Measurements from ENCODE around the gene RASD2.
"Not testable (repeated sequence)": the region's sequence is repeated elsewhere in the genome, so short reads cannot be mapped to it uniquely, and the experiment has no call there.

RASD2 gene, protein sequence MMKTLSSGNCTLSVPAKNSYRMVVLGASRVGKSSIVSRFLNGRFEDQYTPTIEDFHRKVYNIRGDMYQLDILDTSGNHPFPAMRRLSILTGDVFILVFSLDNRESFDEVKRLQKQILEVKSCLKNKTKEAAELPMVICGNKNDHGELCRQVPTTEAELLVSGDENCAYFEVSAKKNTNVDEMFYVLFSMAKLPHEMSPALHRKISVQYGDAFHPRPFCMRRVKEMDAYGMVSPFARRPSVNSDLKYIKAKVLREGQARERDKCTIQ

DNA sequence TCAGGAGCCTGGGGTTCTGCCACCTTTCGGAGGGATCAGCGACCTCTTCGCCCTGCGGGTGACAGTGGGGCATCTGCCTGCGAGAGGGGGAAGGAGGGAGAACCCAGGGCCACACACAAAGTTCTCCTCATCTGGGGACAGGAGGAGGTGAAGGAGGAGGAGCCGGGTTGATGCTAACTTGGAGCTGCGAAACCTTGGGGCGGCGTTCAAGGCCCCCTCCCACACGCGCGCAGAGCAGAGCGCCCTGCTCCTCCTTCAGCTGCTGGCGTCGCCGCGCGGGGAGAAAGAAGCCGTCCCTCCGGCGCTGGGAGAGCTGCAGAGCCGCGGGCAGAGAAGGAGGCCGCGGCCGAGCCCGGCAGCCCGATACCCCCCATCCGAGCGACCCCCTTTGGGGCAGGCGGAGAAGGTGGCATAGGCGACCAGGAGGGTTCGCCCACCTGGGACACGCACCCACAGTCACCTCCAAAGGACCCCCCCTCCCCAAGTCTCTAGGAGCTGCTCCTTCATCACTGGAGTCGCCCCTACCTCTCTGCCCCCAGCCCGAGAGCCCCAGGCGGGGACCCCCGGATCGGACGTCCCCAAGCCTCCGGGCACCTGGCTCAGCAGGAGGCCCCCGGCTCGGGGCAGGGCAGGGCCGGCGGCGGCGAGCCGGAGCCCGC lies at the start of gene RASD2:
Gene RASD2 (plus strand): TSS at position 237 of the 659 bp plus-strand sequence. CDS start 5,979 bp downstream, outside the sequence.
- no peak for FAIRE-seq

DNA sequence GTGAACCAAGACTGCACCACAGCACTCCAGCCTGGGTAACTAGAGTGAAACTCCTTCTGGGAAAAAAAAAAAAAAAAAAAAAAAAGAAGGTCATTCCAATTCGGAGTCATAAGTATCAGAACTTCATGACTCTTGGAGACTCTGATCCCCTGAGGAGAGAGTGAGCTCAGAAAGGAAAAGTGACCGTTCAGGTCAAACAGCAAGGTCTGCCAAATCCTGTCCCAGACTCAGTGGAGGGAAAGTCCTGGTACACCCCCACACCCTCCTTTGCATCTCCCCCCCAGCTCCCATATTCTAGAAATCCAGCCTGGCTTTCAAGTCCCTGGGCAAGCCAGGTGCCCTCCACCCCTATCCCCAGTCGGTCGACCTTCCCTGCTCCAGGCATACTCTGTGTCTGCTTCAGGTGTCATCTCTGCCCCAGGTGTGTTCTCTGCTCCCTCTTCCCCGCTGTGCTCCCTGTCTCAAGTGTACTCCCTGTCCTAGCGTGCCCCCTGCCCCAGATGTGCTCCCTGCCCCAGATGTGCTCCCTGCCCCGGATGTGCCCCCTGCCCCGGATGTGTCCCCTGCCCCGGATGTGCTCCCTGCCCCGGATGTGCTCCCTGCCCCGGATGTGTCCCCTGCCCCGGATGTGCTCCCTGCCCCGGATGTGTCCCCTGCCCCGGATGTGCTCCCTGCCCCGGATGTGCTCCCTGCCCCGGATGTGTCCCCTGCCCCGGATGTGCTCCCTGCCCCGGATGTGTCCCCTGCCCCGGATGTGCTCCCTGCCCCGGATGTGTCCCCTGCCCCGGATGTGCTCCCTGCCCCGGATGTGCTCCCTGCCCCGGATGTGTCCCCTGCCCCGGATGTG lies 49.3 kb upstream of the RASD2 start:
- FAIRE-seq = not testable (repeated sequence)

DNA sequence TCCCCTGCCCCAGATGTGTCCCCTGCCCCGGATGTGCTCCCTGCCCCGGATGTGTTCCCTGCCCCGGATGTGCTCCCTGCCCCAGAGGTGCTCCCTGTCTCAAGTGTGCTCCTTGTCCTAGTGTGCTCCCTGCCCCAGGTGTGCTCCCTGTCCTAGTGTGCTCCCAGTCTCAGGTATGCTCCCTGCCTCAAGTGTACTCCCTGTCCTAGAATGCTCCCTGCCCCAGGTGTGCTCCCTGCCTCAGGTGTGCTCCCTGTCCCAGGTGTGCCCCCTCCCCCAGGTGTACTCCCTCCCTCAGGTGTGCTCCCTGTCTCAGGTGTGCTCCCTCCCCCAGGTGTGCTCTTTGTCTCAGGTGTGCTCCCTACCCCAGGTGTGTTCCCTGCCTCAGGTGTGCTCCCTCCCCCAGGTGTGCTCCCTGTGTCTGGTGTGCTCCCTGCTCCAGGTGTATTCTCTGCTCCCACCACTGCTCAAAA lies 48.7 kb upstream of the RASD2 start:
- FAIRE-seq = no peak

DNA sequence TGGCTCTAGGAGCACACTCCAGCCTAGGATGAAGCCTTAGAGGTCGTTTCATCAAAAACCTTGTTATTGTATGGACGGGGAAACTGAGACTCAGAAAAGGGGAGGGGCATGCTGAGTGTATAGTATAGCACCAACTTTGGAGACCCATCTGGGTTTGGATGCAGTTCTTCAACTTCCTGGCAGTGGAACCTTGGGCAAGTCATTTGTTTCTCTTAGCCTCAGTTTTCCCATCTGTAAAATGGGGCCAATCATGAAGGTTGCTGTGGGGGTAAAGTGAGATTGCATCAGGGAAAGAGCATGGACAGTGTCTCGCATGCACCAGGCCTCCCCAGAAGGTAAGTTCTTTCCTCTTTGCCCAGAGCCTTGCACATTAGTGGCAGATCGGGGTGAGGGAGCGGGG lies 47.6 kb upstream of the RASD2 start:
- no peak for FAIRE-seq

DNA sequence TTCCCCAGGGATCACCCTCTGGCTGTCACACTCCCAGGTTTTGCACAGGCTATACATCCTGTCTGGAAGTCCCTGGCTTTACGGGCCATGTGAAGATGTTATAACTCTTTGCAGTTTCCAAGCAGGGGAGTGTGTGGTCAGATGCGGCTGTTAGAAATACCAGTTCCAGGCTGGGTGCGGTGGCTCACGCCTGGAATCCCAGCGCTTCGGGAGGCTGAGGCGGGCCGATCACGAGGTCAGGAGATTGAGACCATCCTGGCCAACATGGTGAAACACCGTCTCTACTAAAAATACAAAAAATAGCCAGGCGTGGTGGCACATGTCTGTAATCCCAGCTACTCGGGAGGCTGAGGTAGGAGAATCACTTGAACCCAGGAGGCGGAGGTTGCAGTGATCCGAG lies 44.9 kb upstream of the RASD2 start:
- FAIRE-seq = not testable (repeated sequence)

DNA sequence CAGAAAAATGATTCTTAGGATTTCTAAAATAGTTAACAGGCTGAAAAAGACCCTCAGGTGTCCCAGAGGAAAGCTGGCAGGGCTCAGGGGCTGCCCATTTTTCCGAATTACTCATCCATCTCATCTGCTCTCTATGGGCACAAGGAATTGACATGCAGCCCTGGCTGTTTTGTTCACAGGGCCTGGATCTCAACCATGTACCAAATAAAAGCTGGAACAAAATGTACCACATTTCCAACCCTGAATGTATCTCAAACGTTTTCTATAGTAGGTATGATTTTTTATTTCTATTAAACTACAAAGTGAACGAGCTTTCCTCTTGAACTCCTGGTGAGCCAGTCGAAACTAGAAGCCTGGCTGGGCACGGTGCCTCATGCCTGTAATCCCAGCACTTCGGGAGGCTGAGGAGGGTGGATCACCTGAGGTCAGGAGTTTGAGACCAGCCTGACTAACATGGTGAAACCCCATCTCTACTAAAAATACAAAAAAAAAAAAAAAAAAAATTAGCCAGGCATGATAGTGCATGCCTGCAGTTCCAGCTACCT lies 43.8 kb upstream of the RASD2 start:
- no peak for FAIRE-seq

DNA sequence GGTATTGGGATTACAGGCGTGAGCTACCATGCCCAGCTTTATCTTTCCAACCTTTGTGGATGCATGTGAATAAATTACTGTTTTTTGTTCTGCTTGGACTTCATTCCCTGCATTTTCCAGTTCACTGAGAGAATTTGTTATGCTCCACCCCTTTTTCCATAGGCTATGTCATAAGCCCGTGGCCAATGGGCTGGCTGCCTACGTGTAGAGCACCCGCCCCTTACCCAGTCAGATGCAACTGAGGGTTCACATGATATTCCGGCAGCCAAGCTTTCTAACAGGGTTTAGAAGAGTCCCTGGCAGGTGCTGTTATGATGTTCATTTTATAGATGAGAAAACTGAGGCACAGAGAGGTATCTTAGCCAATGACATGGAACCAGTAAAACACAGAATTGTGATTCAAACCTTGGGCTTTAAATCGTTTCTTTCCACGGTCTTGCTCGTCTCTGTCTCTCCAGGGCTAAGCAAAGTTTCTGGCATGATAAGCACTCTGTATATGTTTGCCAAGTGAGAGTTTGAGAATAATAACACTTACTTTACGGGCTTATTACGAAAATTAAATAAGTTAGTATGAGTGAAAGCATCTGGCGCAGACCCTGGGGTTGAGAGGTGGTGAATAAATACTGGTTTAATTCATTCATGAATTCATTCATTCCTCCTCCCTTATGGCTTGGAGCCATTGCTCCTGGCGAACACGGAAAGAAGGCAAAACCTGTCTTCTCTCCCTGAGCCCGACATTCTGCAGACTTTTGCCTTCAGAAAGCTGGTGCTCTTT lies 42.4 kb upstream of the RASD2 start:
- no peak for FAIRE-seq

DNA sequence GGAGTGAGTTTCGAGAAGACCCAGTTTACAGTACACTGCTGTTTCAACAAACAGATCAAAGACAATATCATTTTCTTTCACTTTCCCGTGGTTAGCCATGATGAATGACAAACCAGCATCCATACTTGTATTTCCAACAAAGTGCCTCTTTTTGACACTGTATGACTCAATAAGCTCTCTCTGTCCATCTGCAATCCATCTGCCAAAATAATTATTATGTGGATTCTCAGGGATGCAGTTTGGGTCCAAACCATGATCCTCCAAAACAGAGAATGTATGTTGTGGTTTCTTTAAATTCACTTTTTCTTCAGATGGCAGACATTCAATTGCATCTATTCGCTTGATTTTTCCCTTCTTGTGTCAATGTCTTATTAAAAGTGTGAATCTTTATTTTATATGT lies 37.8 kb upstream of the RASD2 start:
- FAIRE-seq = no peak

DNA sequence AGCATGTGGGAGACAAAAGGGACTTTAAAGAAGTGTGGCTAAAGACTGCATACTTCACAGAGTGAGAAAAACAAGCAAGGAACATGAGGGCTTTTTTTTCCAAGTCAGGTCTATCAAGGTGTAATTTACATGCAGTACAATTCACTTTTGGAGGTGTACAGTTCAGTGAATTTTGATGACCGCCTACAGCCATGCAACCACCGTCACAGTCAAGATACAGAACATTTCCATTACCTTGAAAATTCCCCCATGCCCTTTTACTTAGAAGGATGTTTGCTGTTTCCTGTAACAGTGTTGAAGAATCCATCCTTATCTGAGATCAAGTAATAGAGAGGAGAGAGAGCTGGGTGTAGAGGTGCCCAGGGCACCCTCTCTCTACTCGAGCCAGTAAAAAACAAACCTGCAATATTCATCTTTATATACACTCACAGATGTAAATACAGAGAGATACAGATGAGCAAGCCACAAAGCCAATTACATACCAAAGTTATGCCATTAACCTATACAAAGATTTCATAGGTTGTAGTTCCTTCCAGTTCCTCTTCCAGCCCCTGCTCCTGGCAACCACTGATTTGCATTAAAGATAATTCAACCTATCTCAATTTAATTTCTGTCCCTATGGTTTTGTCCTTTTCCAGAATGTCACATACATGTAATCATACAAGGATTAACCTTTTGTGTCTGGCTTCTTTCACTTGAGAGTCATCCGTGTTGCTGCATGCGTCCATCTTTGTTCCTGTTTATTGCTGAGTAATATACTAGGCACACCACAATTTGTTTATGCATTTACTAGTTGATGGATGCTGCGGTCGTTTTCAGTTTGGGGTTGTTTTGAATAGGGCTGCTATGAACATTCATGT lies 35.0 kb upstream of the RASD2 start:
- no peak for FAIRE-seq

DNA sequence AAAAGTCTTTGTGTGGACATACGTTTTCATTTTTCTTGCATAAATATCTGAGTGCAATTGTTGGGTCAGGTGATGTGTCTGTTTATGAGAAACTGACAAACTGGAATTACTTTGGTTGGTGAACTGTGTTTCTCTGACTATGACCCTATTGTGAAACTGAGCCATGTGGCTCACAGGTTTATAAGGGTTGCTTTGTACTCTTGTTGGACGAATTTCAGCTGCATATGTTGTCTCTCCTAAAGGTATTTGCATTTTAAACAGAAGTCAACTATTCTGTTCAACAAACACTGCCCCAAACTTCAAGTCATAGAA lies 34.4 kb upstream of the RASD2 start:
- FAIRE-seq = no peak

DNA sequence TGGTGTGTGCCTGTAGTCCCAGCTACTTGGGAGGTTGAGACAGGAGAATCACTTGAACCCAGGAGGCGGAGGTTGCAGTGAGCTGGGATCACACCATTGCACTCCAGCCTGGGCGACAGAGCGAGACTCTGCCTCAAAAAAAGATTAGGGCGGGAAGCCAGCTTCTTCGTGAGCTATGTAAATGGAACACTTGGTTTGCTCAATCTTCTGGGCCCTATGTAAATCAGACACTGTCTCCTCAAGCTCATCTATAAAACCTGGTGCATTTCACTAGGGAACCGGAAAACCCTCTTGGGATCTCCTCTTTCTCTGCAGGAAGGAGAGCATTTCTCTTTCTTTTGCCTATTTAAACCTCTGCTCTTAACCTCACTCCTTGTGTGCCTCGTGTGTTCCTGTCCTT lies 32.8 kb upstream of the RASD2 start:
- not testable (repeated sequence) for FAIRE-seq

DNA sequence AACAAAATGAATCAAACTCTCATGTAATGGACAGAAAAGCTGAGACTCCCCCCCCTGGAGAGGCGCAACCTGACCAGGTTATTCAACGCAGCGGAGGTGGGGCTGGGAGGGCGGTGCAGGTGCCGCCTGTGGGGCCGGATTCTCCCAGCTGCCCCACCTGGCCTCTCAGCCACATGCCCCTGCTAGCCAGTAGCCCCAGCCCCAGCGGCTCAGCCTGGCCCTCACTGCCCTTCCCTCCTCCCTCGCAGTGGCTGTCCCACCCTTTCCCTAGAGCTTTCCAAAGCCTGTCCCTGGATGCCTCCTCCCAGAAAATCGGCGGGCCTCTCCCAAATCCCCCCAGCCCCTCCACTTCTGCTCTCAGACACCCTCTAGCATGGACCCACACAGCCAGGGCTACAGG lies 31.2 kb upstream of the RASD2 start:
- FAIRE-seq = no peak

DNA sequence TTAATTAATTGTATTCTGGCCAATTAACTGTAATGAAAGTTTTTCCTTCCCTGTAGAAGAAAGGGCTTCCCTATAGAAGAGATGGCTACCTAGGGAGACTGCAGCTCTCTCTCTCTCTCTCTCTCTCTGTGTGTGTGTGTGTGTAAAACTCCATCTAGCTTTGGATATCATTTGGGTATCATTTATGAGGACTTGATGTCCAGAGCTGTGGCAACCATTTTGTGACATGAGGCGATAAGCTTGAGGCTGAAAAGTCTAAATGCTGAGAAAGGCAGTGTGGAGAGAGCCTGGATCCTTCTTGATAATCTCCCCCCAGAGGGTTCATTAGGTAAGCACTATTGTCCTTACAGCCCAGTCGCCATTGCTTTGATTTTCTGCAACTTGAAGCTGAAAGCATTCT lies 30.7 kb upstream of the RASD2 start:
- no peak for FAIRE-seq

DNA sequence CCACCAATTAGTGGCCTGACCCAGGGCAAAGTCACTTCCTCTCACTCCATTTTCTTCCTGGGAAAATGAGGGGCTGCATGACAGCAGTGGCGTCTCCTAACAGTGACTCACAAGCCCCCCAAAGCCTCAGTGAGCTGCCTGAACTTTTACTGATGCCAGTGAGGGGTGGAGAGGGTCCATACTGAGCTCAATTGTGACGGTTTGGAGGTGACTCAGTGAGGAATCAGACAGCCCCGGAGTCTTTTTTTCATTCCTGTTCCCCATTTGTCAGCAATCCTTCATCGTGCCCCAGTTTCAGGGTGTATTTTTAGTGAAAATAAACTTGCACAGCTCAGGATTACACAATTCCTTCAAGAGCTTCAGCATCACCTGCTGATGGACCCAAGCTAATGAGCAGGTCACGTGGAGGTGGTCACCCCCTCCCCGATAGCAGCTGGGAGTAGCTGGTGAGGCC lies 30.1 kb upstream of the RASD2 start:
- FAIRE-seq = no peak

DNA sequence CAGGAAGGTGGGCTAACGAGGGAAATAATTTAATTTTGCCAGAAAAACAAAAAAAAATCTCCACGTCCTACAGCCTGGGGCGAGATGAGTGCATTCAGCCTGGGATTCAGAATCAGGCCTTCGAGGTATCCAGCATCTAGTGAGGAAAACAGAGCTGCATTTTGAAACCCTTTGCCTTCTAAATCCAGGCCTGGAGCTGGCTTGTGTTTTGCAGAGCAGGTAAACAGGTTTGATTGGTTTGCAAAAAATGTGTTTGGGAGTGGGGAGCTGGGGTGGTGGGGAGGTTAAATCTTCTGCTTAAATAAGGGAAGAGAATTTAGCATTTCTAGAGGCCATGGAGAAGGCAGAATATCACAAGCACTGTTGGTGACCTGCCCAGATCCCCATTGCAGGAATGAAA lies 29.7 kb upstream of the RASD2 start:
- no peak for FAIRE-seq

DNA sequence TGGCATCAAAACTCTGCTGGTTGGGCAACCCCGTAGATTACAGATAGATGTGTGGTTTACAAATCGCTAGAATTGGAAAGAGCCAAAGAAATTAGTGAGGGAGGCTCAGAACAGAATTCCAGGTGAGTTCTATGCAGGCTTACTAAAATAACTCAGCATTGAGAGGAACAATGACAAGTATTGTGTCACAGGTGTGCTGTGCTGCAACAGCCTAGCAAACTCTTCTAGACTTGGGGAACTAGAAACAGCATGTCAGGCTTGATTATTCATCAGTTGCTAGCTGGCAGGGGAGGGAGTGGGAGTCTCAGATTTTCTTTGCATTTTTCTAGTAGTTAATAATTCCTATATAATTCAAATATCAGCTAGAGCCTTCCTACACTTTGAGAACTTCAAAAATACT lies 26.3 kb upstream of the RASD2 start:
- no peak for FAIRE-seq

DNA sequence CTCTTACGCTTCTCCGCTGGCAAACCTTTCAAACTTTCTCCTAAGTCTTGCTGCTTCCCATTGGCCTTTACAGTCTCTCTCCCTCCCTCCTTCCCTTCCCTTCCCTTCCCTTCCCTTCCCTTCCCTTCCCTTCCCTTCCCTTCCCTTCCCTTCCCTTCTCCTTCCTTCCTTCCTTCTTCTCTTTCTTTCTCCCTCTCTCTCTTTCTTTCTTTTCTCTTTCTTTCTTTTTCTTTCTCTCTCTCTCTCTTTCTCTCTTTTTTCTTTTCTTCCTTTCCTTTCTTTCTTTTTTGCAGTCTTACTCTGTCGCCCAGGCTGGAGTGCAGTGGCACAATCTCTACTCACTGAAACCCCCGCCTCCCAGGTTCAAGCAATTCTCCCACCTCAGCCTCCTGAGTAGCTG lies 24.7 kb upstream of the RASD2 start:
- FAIRE-seq = not testable (repeated sequence)

DNA sequence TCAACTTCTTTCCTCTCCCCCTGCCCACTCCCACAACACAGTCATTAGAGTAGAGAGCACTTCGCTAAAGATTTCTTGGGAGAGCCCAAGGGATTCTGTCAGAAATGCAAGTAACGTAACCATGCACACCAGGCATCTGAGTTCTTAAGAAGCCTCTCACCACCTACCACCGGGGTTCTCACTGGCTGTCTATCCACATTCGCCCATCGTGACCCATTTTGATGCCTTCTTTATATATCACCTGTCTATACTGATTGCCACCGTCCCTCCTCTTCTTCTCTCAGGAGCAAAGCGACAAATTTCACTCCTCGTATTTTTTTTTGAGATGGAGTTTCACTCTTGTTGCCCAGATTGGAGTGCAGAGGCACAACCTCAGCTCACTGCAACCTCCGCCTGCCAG lies 23.9 kb upstream of the RASD2 start:
- FAIRE-seq = no peak

DNA sequence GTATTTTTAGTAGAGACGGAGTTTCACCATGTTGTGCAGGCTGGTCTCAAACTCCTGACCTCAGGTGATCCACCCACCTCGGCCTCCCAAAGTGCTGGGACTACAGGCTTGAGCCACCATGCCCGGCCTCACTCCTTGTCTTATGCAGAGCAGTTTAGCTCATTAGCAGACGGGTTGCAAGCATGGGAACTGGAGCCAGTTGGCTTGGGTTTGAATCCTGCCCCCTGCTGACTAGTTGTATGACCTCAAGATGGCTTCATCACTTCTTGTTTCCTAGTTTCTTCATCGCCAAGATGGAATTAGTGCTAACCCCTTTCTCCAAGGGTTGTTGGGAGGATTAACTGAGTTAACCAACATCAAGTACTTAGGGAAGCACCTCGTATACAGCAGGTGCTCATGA lies 23.4 kb upstream of the RASD2 start:
- no peak for FAIRE-seq

DNA sequence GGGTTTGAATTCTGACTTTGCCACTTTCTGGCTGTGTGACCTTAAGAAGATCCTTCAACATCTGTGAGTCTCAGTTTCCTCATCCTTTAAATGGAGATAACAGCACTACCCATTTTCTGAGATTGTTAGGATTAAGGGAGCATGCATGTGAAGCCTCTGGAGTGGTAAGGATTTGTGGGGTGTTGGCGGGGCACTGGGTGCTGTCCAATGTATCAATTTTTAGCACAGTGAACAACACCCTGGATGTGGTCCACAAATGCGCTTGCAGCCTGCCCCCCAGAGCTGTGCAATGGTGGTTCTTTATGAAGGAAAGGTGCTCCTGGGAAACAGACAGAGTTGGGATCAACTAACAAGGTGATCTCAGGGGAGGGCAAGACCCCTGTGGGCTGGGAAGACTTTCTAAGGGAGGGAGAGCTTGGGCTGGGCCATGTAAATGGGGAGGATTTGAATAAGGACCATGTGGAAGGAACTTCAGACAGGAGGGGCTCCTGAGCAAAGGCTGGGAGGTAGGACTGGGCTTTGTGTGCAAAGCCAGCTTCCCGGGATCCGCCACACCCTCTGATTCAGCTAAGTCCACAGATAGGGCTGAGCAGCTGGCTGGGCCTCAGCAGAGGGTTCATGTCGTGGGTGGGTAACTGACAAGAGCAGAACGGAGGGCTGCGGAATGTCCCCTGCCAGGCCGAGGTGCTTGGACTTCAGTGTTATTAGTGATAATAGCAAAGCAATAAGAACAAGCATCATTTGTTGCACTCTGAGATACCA lies 22.7 kb upstream of the RASD2 start:
- no peak for FAIRE-seq

DNA sequence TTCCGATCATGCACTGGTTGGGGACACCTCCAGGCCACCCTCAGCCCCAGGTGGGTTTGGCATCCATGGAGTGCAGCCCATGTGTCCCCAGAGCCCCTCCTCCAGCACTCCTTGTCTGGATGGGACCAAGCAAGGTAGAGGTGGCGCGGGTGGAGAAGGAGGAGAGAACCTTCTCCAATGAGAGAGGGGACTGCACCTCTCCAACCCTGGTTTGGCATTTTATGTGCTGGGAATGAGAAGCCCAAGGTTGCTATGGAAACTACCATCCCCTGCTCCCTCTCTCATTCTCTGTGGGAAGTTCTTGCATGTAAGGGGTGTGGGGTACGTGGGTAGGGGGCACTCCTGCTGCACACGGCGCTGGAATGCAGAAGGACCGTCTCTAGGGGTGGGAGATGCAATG lies 21.8 kb upstream of the RASD2 start:
- FAIRE-seq = no peak

Data from colon (tissue), 2 donors.